ENCODE results near the gene UNC5A.
"Not testable (repeated sequence)": the region's sequence is repeated elsewhere in the genome, so short reads cannot be mapped to it uniquely, and the experiment has no call there.

The UNC5A gene

DNA sequence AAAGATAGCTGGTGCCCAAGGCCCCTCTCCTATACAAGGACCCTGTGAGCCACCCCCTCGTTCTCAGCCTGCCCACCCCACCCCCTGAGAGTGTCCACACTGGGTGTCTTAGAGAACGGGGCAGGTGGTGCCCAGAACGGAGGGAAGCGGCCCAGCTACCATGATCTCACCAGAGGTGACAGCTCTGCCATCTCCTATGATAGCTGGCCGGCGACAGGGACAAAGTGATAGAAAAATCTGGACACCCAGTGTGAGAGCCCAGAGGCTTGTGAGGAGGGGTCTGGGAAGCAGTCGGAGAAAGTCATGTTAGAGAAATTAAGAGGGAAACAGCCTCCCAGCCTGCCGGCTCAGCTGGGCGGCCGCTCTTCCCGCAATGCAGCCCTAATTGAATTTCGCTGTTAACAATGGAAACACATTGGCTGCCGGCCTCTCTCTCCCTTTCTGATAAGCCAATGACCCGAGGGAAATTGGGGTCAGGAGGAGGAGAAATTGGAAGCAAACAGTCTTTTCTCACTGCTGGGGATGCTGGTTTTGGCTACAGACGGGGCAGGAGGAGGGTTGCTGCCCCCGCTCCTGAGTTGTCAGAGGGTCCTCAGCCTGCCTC, 56.5 kb downstream of the UNC5A start:
- TF ChIP-seq, protein P1, sequence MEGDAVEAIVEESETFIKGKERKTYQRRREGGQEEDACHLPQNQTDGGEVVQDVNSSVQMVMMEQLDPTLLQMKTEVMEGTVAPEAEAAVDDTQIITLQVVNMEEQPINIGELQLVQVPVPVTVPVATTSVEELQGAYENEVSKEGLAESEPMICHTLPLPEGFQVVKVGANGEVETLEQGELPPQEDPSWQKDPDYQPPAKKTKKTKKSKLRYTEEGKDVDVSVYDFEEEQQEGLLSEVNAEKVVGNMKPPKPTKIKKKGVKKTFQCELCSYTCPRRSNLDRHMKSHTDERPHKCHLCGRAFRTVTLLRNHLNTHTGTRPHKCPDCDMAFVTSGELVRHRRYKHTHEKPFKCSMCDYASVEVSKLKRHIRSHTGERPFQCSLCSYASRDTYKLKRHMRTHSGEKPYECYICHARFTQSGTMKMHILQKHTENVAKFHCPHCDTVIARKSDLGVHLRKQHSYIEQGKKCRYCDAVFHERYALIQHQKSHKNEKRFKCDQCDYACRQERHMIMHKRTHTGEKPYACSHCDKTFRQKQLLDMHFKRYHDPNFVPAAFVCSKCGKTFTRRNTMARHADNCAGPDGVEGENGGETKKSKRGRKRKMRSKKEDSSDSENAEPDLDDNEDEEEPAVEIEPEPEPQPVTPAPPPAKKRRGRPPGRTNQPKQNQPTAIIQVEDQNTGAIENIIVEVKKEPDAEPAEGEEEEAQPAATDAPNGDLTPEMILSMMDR (IDR thresholded peaks at IDR 0.05; ENCODE audit: insufficient read depth, missing control alignments) = no peak
- DNase-seq (ENCODE audit: insufficient read length, low spot score) (no peak), FAIRE-seq (no peak)

GRCh38 chr5:176868126-176868525, 57.8 kb downstream of the UNC5A start:
- DNase-seq (ENCODE audit: insufficient read length, low spot score) = no peak
- TF ChIP-seq, protein P1 (IDR thresholded peaks at IDR 0.05; ENCODE audit: insufficient read depth, missing control alignments) = no peak
- no peak for FAIRE-seq

DNA sequence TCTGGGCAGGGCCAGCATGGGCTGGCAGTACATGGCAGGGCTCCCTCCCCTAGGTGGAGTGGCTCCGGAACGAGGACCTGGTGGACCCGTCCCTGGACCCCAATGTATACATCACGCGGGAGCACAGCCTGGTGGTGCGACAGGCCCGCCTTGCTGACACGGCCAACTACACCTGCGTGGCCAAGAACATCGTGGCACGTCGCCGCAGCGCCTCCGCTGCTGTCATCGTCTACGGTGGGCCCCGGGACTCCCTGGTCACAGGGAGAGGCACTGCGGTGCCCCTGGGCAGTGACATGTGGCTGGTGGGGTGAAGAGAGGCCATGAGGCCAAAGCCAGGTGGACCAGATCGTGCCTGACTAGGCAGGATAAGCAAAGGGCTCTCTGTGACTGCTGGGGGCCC, 58.4 kb downstream of the UNC5A start:
- DNase-seq (ENCODE audit: insufficient read length, low spot score) = no peak
- no peak for FAIRE-seq
- TF ChIP-seq, protein P1 (IDR thresholded peaks at IDR 0.05; ENCODE audit: insufficient read depth, missing control alignments) = no peak

DNA sequence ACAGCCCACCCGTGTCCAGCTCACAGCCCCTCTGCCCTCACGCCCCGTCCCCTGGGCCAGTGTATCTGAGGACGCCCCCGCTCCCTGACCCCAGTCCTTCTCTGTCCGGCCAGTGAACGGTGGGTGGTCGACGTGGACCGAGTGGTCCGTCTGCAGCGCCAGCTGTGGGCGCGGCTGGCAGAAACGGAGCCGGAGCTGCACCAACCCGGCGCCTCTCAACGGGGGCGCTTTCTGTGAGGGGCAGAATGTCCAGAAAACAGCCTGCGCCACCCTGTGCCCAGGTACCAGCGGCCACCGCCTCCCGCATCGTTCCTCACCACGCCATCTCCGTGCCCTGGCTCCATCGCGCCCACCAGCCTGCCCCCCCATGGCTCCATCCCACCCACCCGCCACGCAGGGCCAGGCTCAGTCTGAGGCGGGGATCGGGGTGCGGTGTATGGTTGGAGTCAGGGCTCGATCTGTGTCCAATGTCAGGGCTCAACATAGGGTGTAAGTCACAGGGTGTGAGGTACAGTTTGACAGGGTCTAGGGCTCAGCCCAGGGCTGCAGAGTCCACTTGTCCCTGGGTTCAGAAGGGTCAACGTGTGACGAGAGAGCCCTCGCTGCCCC, 59.2 kb downstream of the UNC5A start:
- DNase-seq (ENCODE audit: insufficient read length, low spot score) (no peak), FAIRE-seq (no peak)
- TF ChIP-seq, protein P1 (IDR thresholded peaks at IDR 0.05; ENCODE audit: insufficient read depth, missing control alignments) = no peak

- DNase-seq (ENCODE audit: insufficient read length, low spot score) = no peak
These were observed 59.8 kb downstream of the UNC5A start for GRCh38 chr5:176870110-176870591.

DNA sequence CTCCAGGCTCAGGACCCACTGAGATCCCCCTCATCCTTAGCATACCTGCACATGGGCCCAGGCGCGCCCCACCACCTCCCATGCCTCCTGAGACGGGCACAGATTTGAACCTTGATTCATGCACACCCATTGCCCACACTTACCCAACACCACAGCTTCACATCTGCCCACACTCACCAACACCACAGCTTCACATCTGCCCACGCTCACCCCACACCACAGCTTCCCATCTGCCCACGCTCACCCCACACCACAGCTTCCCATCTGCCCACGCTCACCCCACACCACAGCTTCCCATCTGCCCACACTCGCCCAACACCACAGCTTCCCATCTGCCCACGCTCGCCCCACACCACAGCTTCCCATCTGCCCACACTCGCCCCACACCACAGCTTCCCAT, 60.3 kb downstream of the UNC5A start:
- not testable (repeated sequence) for FAIRE-seq; DNase-seq (ENCODE audit: insufficient read length, low spot score)

More at GRCh38 chr5:176870110-176870591, 59.8 kb downstream of the UNC5A start:
- FAIRE-seq = no peak
- TF ChIP-seq, protein P1 (IDR thresholded peaks at IDR 0.05; ENCODE audit: insufficient read depth, missing control alignments) = peak; percentile 47

- not testable (repeated sequence) for DNase-seq (ENCODE audit: insufficient read length, low spot score); FAIRE-seq
These were observed 62.2 kb downstream of the UNC5A start for GRCh38 chr5:176872586-176872985.

DNA sequence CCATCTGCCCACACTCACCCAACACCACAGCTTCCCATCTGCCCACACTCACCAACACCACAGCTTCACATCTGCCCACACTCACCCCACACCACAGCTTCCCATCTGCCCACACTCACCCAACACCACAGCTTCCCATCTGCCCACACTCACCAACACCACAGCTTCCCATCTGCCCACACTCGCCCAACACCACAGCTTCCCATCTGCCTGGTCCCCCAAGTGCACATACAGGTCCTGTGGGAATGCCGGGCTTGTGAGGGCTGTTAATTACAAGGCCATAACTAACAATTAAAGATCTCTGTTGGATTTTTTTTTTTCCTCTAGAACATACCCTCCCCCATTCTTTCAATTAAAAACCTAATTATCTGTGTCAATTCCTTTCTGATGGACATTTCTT, 62.7 kb downstream of the UNC5A start:
- not testable (repeated sequence) for DNase-seq (ENCODE audit: insufficient read length, low spot score); FAIRE-seq

All from D721Med (cell line).